ENCODE measurements around the gene LMBR1L.

Gene LMBR1L

GRCh38 chr12:49094975-49095365 is 15.7 kb downstream of the LMBR1L start:
- no peak for TF ChIP-seq FOXP2 (optimal IDR thresholded peaks at IDR 0.05; ENCODE audit: borderline replicate concordance, extremely low read depth, extremely low read length, insufficient read depth)
- no peak for TF ChIP-seq POLR2AphosphoS5 (IDR thresholded peaks at IDR 0.05; ENCODE audit: low read depth, low read length)
- no peak for TF ChIP-seq TAF1 (IDR thresholded peaks at IDR 0.05; ENCODE audit: borderline replicate concordance, insufficient read depth, low read length)
- no peak for TF ChIP-seq SIN3A (IDR thresholded peaks at IDR 0.05; ENCODE audit: borderline replicate concordance, insufficient read depth, low read length)
- no peak for TF ChIP-seq REST (IDR thresholded peaks at IDR 0.05; ENCODE audit: insufficient read depth in 1 of 2, low read depth in 2 of 2, low read length in 2 of 2)

- TF ChIP-seq REST (IDR thresholded peaks at IDR 0.05; ENCODE audit: insufficient read depth in 1 of 2, low read depth in 2 of 2, low read length in 2 of 2), result no peak
Measured at GRCh38 chr12:49094160-49094974, 16.3 kb downstream of the LMBR1L start, which contains the start of gene DHH. Gene DHH, minus strand, starts transcription at chr12:49094801. Its CDS starts 289 bp downstream, at chr12:49094512.

- no peak for TF ChIP-seq POLR2AphosphoS5 (IDR thresholded peaks at IDR 0.05; ENCODE audit: low read depth, low read length)
- TF ChIP-seq REST (IDR thresholded peaks at IDR 0.05; ENCODE audit: insufficient read depth in 1 of 2, low read depth in 2 of 2, low read length in 2 of 2), result no peak
- no peak for TF ChIP-seq TAF1 (IDR thresholded peaks at IDR 0.05; ENCODE audit: borderline replicate concordance, insufficient read depth, low read length)
- TF ChIP-seq FOXP2 (optimal IDR thresholded peaks at IDR 0.05; ENCODE audit: borderline replicate concordance, extremely low read depth, extremely low read length, insufficient read depth), result no peak
- TF ChIP-seq SIN3A (IDR thresholded peaks at IDR 0.05; ENCODE audit: borderline replicate concordance, insufficient read depth, low read length), result no peak
Measured at GRCh38 chr12:49093792-49094159, 16.9 kb downstream of the LMBR1L start.

- TF ChIP-seq TAF1 (IDR thresholded peaks at IDR 0.05; ENCODE audit: borderline replicate concordance, insufficient read depth, low read length) (no peak), POLR2AphosphoS5 (IDR thresholded peaks at IDR 0.05; ENCODE audit: low read depth, low read length) (no peak), SIN3A (IDR thresholded peaks at IDR 0.05; ENCODE audit: borderline replicate concordance, insufficient read depth, low read length) (no peak), REST (IDR thresholded peaks at IDR 0.05; ENCODE audit: insufficient read depth in 1 of 2, low read depth in 2 of 2, low read length in 2 of 2) (no peak), FOXP2 (optimal IDR thresholded peaks at IDR 0.05; ENCODE audit: borderline replicate concordance, extremely low read depth, extremely low read length, insufficient read depth) (no peak)
Measured at GRCh38 chr12:49092816-49093406, 17.7 kb downstream of the LMBR1L start.

Measured in PFSK-1 (cell line).